ENCODE measurements around the gene PRKCD.

PRKCD gene

DNA sequence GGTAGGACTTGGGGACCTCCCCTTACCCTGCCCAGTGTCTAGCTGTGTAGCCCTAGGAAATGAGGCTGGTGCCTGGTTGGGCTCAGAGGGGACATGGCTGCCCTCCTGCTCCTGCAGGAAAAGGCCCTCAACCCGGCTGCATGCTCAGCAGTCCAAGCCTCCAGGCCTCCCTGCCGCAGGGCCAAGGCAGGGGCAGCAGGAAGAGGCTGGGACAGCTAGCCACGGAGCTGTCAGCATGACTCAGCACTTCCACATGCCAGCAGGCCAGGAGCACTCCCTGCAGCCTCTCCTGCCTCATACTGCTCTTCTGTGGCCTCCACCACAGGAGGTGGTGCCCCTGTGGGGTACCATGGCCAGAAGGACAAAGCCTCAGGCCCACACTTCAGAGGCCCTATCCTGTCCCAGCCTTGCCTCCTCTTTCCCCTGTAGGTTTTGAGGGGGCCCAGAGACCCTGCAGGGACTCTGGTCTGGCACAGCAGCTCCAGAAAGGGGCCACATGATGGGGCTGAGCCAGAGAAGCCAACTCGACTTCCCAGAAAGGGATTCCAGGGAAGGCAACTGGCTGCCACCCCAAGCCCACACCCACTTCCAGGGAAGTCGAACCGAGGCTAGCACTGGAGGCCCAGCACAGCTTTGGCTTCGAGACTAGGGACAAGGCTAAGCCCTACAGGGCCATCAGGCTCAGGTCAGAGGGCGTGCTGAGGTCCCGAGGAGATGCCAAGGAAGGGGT lies 75.3 kb downstream of the PRKCD start:
- DNase-seq = no peak

DNA sequence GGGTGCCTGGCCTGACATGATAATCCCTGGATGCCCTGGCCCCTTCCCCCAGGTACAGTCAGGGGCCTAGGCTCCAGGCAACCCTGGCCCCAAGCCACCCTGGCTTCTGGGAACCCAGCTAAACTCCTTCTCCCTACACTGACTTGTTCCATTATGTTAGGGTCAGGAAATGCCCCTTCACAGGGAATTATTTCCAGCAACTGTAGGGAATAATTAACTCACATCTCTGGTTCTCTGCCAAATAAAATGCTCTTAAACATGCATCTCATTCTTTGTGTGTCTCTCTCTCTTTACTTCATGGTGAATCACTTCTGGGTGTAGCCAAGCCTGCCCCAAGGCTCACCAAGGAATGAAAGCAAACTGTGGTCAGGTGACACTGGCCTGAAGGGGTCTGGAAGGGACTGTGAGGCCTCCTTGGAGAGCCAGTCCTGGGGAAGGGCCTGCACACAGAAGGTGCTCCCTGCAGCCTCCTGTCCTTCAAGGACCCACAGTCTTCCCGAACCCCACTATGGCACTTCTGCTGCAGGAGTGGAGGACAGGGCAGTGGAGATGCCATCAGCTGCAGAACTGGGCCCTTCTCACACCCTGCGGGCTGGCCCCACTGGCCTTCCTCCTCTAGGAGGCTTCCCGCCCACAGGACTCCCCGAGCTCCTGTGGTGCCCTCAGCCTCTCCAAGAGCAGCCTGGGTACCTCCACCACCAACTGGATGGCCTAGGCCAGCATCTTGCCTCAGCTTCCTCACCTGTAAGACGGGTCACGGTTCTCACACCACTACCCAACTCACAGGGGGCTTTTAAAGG lies 77.2 kb downstream of the PRKCD start:
- DNase-seq = no peak

DNA sequence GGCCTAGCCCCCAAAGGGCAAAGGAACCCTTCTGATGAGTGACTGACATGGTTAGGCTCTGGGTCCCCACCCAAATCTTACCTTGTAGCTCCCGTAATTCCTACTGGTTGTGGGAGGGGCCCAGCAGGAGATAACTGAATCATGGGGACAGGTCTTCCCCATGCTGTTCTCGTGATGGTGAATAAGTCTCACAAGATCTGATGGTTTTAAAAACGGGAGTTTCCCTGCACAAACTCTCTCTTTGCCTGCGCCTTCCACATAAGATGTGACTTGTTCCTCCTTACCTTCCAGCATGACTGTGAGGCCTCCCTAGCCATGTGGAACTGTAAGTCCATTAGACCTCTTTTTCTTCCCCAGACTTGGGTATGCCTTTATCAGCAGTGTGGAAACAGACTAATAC lies 77.9 kb downstream of the PRKCD start:
- no peak for DNase-seq

DNA sequence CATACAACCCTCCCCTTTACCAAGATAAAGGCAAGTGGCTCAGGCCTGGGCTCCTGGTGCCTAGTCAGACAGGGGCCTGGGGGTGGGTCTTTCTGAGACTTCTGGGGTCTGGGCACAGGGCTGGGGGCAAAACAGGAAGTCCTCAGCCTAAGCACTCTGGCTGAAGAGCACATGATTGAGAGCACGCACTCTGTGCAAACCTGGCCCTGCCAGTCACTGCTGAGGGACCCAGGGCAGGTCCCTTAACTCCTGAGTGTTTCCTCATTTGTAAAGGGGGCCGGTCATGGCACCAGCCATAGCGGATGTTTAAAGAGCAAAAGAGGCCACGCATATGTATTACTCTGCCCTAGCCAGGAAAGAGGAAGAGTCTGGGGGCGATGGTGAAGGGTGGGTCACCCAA lies 78.8 kb downstream of the PRKCD start:
- no peak for DNase-seq

DNA sequence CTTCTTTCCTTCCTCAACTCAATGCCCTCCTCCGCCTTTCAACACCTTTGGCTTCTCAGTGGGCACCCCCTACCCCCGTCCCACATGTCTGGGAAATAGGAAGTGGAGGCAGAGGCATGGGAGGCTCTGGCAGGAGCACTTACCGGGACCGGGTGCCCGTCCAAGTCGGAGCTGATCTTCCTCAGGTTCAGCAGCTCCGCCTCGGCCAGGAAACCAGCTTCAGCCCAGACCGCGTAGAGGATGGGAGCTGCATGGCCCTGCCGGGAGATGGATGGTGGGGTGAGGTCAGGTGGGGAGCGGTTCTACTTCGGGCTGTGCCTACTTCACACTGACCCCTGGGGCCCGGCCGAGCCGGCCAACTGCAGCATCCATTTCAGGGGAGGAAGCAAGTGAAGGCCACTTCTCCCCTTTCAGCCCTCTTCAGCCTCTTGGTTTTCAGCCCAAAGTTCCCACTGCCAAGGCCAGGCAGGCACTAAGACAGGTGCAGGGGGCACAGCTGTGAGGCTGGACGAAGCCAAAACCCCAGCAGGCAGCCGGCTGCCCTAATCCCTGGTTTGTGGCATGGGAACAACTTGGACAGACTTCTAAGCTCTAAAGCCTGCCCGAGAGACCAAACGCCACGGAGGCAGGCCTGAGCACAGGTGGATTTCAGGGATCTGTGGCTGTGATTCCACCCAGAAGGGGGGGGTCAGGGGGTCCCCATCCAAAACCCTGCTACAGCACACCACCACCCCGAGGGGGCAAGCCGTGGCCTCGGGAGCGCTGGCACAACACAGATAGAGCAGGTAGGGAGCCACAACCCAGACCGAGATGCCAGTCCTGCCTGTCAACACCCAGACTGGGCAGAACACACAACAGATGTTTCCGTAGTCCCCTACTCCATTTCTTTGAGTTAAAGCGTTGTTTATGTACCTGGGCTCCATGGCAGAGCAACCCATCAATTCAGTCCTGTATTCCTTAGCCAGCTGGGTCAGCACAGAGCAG lies 80.3 kb downstream of the PRKCD start:
- no peak for DNase-seq

DNA sequence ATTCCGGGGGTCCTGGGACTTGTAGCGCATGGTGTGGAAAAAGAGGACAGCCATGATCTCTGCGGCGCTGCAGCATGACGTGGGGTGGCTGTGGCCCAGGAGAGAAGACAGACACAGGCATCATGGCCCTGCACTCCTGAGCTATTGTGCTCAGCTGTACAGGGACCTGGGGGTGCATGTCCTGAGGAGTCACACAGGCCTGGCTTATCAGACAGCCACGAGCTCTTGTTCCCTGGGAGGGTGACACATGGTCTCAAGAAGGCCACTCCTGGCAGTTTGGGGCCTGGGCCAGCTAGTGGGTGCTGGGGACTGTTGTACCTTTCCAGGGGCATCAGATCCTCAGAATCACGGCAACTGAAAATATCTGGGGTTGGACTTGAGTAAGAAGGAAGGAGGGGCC lies 81.1 kb downstream of the PRKCD start:
- DNase-seq = no peak
